ENCODE measurements around the gene HYAL2.

Gene HYAL2

DNA sequence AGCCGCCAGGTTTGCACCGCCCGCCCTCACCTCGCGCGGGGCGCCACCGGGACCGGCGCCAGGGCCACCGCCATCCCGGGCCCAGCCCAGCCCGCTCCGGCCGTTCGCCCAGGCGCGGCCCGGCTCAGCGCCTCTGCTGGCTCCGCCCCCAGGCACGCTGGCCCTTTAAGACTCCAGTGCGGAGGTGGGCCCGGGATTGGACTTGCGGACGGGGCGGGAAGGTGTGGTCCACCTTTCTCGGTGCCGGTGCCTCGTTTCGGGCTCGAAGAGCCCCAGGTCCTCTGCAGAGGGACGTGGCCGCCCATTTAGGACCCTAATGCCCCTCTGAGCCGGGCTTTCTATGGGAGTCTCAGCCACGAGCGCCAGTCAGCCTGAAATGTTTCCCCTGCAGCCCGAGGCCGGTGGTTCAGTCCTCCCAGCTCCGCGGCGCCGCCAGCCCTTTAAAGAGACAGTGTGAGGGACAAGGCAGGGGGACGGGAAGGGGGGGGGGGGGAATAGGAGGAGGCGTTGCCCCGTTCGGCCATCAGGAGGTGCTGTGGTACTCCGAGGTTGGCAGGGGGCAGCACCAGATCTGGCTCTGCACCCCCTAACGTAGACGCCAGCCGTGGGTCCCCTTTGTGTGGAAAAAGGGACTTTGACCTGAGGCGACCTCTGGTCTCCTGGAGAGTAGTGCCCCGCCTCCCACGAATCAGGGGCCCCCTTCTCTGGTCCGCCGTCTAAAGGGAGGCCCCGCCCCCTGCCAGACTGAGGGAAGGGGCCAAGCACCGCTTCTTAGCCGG lies 1.0 kb downstream of the HYAL2 start (continued):
- TF ChIP-seq, protein P1, sequence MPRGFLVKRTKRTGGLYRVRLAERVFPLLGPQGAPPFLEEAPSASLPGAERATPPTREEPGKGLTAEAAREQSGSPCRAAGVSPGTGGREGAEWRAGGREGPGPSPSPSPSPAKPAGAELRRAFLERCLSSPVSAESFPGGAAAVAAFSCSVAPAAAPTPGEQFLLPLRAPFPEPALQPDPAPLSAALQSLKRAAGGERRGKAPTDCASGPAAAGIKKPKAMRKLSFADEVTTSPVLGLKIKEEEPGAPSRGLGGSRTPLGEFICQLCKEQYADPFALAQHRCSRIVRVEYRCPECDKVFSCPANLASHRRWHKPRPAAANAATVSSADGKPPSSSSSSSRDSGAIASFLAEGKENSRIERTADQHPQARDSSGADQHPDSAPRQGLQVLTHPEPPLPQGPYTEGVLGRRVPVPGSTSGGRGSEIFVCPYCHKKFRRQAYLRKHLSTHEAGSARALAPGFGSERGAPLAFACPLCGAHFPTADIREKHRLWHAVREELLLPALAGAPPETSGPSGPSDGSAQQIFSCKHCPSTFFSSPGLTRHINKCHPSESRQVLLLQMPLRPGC (tag by site-specific recombination; IDR thresholded peaks at IDR 0.05) = no peak
- TF ChIP-seq ZEB2 (tag by site-specific recombination; IDR thresholded peaks at IDR 0.05) (peak; percentile 53; the same call in 1 of the 2 replicates), ZNF544 (tag by site-specific recombination; IDR thresholded peaks at IDR 0.05) (no peak), ZNF433 (tag by site-specific recombination; IDR thresholded peaks at IDR 0.05; ENCODE audit: low read depth) (no peak), ZNF830 (tag by site-specific recombination; IDR thresholded peaks at IDR 0.05; ENCODE audit: low read depth) (no peak), GLI2 (tag by site-specific recombination; IDR thresholded peaks at IDR 0.05; ENCODE audit: borderline replicate concordance, low read depth) (no peak), ZFHX2 (tag by site-specific recombination; conservative IDR thresholded peaks at IDR 0.05) (peak; percentile 87), YY1 (tag by site-specific recombination; IDR thresholded peaks at IDR 0.05) (no peak), ZNF843 (tag by site-specific recombination; IDR thresholded peaks at IDR 0.05) (0 out of 2 replicates have a peak, but pooled peaks have one; percentile 28), ZNF223 (tag by site-specific recombination; IDR thresholded peaks at IDR 0.05) (no peak), ZNF132 (tag by site-specific recombination; IDR thresholded peaks at IDR 0.05; ENCODE audit: borderline replicate concordance) (no peak), ZNF560 (tag by site-specific recombination; IDR thresholded peaks at IDR 0.05; ENCODE audit: borderline replicate concordance) (no peak), ZNF473 (tag by site-specific recombination; IDR thresholded peaks at IDR 0.05) (no peak), OSR2 (tag by site-specific recombination; IDR thresholded peaks at IDR 0.05) (no peak), ZNF571 (tag by site-specific recombination; IDR thresholded peaks at IDR 0.05) (no peak), KLF16 (tag by site-specific recombination; IDR thresholded peaks at IDR 0.05) (peak; percentile 66; the same call in 1 of the 2 replicates), ZBTB21 (tag by site-specific recombination; IDR thresholded peaks at IDR 0.05) (no peak), ZNF629 (tag by site-specific recombination; IDR thresholded peaks at IDR 0.05) (no peak), BCL11B (tag by site-specific recombination; IDR thresholded peaks at IDR 0.05; ENCODE audit: low read depth) (no peak), ZNF677 (tag by site-specific recombination; IDR thresholded peaks at IDR 0.05) (no peak), ZNF157 (tag by site-specific recombination; IDR thresholded peaks at IDR 0.05) (no peak), ZNF747 (tag by site-specific recombination; IDR thresholded peaks at IDR 0.05) (no peak)
- TF ChIP-seq, protein P2, sequence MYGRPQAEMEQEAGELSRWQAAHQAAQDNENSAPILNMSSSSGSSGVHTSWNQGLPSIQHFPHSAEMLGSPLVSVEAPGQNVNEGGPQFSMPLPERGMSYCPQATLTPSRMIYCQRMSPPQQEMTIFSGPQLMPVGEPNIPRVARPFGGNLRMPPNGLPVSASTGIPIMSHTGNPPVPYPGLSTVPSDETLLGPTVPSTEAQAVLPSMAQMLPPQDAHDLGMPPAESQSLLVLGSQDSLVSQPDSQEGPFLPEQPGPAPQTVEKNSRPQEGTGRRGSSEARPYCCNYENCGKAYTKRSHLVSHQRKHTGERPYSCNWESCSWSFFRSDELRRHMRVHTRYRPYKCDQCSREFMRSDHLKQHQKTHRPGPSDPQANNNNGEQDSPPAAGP (tag by site-specific recombination; IDR thresholded peaks at IDR 0.05) = 0 out of 2 replicates have a peak, but pooled peaks have one; percentile 68
- TF ChIP-seq, protein P3, sequence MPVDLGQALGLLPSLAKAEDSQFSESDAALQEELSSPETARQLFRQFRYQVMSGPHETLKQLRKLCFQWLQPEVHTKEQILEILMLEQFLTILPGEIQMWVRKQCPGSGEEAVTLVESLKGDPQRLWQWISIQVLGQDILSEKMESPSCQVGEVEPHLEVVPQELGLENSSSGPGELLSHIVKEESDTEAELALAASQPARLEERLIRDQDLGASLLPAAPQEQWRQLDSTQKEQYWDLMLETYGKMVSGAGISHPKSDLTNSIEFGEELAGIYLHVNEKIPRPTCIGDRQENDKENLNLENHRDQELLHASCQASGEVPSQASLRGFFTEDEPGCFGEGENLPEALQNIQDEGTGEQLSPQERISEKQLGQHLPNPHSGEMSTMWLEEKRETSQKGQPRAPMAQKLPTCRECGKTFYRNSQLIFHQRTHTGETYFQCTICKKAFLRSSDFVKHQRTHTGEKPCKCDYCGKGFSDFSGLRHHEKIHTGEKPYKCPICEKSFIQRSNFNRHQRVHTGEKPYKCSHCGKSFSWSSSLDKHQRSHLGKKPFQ (tag by site-specific recombination; IDR thresholded peaks at IDR 0.05) = no peak
- TF ChIP-seq, protein P4, sequence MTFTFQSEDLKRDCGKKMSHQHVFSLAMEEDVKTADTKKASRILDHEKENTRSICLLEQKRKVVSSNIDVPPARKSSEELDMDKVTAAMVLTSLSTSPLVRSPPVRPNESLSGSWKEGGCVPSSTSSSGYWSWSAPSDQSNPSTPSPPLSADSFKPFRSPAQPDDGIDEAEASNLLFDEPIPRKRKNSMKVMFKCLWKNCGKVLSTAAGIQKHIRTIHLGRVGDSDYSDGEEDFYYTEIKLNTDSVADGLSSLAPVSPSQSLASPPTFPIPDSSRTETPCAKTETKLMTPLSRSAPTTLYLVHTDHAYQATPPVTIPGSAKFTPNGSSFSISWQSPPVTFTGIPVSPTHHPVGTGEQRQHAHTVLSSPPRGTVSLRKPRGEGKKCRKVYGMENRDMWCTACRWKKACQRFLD (tag by site-specific recombination; IDR thresholded peaks at IDR 0.05) = no peak
- TF ChIP-seq, protein P5, sequence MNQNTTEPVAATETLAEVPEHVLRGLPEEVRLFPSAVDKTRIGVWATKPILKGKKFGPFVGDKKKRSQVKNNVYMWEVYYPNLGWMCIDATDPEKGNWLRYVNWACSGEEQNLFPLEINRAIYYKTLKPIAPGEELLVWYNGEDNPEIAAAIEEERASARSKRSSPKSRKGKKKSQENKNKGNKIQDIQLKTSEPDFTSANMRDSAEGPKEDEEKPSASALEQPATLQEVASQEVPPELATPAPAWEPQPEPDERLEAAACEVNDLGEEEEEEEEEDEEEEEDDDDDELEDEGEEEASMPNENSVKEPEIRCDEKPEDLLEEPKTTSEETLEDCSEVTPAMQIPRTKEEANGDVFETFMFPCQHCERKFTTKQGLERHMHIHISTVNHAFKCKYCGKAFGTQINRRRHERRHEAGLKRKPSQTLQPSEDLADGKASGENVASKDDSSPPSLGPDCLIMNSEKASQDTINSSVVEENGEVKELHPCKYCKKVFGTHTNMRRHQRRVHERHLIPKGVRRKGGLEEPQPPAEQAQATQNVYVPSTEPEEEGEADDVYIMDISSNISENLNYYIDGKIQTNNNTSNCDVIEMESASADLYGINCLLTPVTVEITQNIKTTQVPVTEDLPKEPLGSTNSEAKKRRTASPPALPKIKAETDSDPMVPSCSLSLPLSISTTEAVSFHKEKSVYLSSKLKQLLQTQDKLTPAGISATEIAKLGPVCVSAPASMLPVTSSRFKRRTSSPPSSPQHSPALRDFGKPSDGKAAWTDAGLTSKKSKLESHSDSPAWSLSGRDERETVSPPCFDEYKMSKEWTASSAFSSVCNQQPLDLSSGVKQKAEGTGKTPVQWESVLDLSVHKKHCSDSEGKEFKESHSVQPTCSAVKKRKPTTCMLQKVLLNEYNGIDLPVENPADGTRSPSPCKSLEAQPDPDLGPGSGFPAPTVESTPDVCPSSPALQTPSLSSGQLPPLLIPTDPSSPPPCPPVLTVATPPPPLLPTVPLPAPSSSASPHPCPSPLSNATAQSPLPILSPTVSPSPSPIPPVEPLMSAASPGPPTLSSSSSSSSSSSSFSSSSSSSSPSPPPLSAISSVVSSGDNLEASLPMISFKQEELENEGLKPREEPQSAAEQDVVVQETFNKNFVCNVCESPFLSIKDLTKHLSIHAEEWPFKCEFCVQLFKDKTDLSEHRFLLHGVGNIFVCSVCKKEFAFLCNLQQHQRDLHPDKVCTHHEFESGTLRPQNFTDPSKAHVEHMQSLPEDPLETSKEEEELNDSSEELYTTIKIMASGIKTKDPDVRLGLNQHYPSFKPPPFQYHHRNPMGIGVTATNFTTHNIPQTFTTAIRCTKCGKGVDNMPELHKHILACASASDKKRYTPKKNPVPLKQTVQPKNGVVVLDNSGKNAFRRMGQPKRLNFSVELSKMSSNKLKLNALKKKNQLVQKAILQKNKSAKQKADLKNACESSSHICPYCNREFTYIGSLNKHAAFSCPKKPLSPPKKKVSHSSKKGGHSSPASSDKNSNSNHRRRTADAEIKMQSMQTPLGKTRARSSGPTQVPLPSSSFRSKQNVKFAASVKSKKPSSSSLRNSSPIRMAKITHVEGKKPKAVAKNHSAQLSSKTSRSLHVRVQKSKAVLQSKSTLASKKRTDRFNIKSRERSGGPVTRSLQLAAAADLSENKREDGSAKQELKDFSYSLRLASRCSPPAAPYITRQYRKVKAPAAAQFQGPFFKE (tag by site-specific recombination; IDR thresholded peaks at IDR 0.05; ENCODE audit: borderline replicate concordance) = no peak
- TF ChIP-seq, protein P6, sequence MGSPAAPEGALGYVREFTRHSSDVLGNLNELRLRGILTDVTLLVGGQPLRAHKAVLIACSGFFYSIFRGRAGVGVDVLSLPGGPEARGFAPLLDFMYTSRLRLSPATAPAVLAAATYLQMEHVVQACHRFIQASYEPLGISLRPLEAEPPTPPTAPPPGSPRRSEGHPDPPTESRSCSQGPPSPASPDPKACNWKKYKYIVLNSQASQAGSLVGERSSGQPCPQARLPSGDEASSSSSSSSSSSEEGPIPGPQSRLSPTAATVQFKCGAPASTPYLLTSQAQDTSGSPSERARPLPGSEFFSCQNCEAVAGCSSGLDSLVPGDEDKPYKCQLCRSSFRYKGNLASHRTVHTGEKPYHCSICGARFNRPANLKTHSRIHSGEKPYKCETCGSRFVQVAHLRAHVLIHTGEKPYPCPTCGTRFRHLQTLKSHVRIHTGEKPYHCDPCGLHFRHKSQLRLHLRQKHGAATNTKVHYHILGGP (tag by site-specific recombination; IDR thresholded peaks at IDR 0.05) = no peak
